ENCODE results near the gene KYNU.
A peak's percentile ranks its signal among the peaks of the same experiment; 100 is the strongest.
"Not testable (repeated sequence)": the region's sequence is repeated elsewhere in the genome, so short reads cannot be mapped to it uniquely, and the experiment has no call there.

Gene KYNU

DNA sequence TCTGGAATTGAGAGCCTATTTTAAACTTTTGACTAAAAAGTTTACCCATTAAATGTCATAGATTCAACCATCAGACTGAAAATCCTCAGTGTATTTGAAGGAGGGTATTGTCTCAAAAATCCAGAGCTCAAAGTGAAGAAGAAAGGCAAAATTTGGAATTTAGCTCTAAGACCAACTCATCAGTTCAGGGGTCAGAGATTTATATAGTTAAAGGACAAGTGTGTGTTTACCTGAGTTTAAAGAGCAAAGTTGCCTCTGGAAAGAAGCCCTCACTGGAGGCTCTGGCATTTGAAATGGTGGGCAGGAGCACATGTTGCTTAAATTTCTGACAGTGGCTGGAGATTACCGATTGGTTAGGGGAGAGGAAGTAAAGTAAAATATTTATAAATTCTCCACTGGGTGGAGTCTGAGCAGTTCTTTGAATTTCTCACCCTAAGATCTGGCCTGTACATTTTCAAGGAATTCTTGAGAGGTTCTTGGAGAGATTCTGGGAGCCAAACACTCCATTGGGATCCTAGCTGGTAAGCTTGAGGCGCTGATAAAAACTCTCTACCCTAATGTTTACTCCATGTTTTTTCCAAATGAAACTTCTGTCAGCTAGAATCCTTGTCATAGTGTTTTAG, at the start of gene KYNU:
KYNU (plus strand) TSS at position 449 of the 623 bp plus-strand sequence. CDS start 7,704 bp downstream, outside the sequence.
- intact Hi-C loops (cut with DNase I), result no loop called here
- DNase-seq, result no peak

- DNase-seq, result no peak
- intact Hi-C loops (cut with DNase I), result no loop called here
These were observed 43.4 kb upstream of the KYNU start for GRCh38 chr2:142834021-142834420.

- intact Hi-C loops (cut with DNase I), result no loop called here
- DNase-seq, result no peak
These were observed 37.0 kb upstream of the KYNU start for GRCh38 chr2:142840436-142840835.

DNA sequence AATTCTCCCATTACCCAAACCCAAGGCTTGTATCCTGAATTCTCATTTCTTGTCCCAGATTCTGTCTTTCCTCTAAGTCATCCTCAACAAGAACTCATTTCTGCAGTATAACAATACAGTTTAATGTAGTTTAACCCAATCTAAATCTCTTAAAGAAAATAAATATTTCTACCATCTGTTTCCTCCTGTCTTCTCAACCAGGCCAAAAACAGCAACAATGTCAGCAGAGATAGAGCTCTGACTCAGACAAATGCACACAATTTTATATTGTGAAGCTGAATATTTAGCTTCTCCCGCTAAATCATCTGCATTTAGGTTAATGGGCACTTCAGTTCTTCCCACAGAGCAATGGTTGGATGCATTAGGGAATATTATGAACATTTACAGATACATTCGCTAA, 35.7 kb upstream of the KYNU start:
- no peak for DNase-seq
- intact Hi-C loops (cut with DNase I), result no loop called here

DNA sequence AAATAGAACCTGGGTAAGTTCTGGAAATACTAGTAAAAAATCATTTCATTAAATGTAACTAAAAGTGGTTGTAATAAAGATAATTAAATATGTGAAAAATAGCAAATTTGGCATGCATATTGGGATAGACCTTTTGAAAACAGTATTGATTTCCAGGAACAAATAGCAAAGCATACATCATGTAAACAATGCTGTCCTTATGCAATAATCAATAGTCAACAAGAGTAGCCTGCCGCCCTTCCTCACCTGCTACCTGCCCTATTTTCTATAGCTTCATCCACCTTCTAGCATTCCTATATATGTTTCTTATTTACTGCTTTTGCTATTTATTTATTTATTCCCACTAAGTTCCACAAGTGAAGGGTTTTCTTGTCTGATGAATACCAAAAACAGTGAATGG, 35.1 kb upstream of the KYNU start:
- DNase-seq, result no peak
- intact Hi-C loops (cut with DNase I), result no loop called here

GRCh38 chr2:142843731-142844130, 33.7 kb upstream of the KYNU start:
- intact Hi-C loops (cut with DNase I), result no loop called here
- DNase-seq, result no peak

DNA sequence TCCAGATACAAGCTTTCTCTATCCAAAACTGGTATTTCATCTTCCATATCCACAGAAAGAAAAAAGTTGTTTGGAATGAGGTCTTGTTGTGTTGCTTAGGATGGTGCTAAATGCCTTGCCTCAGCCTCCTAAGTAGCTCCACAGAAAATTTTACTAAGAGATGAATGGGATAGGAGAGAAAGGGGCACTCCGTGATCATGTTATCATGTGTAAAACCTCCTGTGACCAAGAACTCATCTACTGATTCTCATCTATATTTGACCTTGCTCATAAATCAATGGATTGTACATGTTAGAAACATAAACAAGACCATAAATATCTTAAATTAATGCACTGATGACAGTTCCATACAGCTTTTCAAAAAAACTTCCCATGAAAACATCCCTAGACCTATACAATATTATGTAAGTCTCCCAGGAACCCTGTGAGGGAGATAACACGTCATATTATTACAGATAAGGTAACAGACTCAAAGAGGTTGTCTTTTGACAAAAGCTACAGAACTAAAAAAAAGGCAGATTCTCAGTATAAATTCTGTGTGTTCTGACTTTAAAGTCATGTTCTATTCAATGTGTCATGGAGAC, 29.3 kb upstream of the KYNU start:
- intact Hi-C loops (cut with DNase I), result no loop called here
- DNase-seq, result no peak

DNA sequence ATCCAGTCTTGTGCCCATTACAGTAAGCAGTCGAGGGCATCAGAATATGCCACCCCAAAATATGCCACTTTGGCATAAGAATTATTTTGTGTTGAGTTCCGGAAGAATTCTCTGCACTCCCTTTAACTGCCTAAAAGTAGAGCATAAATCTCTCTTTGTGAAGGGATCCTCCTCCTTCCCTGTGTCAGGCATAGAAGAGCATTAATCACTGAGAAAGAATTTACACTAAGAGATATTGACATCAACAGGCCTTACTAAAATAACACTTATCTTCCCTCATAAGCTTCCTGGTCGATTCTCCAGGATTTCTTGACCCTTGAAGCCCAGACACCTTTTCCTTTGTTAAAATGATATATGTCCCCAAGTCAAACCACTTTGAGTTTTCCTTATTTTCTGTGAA, 27.6 kb upstream of the KYNU start:
- no peak for DNase-seq
- intact Hi-C loops (cut with DNase I), result no loop called here

DNA sequence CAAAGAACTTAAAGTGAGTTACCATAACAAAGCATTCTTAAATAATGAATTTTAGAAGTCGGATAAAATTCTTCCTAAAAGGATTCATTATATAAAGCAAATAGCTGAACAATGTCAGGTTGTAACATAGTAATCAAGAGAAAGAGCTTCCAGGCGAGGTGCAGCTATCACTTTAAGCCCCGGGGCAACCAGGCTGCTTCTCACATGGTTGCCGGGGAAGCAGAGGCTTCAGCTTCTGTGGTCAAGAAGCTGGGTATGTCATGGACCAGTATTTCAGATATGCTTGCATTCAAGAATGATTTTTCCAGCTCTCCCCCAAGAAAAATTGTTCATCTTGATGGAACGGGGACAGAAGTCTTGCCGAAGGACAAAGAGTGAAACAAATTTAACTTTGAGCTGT, 23.6 kb upstream of the KYNU start:
- no peak for DNase-seq
- intact Hi-C loops (cut with DNase I), result no loop called here

DNA sequence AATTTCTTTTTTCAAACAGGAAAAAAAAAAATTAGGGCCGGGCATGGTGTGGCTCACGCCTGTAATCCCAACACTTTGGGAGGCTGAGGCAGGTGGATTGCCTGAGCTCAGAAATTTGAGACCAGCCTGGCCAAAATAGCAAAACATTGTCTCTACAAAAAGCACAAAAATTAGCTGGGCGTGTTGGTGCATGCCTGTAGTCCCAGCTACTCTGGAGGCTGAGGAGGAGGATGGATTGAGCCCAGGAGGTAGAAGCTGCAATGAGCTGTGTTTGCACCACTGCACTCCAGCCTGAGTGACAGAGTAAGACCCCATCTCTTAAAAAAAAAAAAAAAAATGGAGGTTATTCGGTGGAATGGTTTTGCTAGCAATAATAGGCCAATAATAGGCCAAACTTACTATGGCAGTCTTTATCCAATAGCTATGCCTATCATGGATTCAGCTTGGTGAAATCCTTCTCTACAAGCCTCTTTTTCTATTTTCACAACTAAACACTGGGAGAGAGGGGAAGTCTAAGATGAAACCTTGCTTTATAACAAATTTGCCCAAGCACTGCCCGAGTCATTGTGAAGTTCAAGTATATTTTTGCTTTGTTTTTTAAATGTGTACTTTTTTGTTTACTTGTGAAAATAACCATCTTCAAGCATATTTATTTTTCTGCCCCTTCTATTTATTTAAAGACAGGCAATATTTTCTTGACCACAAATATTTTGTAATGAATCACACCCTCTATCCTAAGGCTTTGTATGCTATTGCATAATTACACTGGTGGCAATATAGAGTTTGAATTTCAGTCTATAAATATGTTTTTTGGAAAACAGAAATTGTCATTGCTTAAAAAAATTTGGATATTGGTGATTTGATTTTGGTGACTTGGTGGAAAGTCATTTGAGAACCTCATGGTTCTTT, 20.0 kb upstream of the KYNU start:
- intact Hi-C loops (cut with DNase I), result no loop called here
- no peak for DNase-seq

GRCh38 chr2:142858961-142859360, 18.5 kb upstream of the KYNU start:
- DNase-seq, result peak in 5 of 42 donors; percentile 8 to 53 (median 16)
- intact Hi-C loops (cut with DNase I), result no loop called here

DNA sequence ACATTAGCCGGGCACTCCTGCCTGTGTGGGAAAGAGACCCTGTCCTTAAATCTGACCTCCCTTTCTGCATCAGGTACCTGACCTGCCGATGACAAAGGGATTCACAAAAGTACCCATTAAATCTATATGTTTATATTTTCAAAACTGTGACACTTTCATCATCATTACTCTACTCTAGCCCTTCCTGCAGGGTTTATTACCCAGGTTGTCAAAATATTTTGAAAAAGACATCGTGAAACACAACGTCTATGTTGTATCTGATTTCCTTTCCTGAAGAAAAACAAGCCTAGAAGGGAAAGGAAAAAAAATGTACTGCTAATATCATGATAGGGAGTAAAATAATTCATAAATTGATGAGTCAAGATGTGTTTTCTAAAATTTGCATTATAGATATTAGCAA, 15.2 kb upstream of the KYNU start:
- no peak for DNase-seq
- intact Hi-C loops (cut with DNase I), result no loop called here

- intact Hi-C loops (cut with DNase I), result no loop called here
- DNase-seq, result no peak
These were observed 14.6 kb upstream of the KYNU start for GRCh38 chr2:142862847-142863246.

DNA sequence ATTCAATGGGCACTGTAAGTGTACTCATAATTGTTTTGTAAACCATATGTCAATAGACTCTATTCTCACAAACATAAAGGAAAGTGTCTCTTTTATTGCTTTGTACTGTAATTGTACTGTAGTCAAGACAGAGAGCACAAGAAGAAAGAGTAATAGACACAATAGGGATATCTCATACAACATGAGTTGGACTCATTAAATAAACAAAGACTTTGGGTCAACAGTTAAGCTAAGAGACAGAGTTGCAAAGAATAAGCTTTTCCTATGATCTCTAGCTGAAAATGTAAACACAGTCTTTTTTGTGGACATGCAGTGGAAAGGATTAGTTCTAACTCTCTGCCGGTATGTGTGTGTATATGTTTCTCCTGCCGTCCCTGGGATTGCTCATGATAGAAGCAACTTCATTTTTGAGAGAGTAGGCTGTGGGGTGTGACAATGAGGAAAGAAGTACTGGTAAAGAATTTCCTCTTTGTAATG, 13.9 kb upstream of the KYNU start:
- intact Hi-C loops (cut with DNase I), result no loop called here
- no peak for DNase-seq

- intact Hi-C loops (cut with DNase I); DNase-seq: not testable (repeated sequence)
These were observed 12.9 kb upstream of the KYNU start for GRCh38 chr2:142864605-142865004.

- no peak for DNase-seq
- intact Hi-C loops (cut with DNase I), result no loop called here
These were observed 11.5 kb upstream of the KYNU start for GRCh38 chr2:142865924-142866323.

GRCh38 chr2:142866426-142866825, 11.0 kb upstream of the KYNU start:
- intact Hi-C loops (cut with DNase I), result no loop called here
- no peak for DNase-seq

DNA sequence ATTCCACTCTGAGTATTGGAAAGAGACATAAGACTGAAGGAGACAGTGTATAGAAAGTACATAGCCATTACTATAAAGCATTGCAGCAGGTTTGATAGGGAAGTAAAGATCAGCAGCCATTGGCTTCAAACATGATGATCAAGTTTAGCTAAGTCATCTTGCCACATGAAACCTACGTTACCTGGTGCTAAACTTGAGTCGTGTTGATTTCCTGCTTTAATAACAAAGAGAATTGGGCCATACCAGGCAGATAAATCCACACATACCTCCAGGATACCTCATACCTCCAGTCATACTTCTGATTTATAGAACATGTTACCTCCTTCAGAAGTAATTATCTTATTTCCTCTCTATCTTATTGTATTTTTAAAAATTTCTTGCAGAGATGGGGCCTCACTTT, 10.3 kb upstream of the KYNU start:
- no peak for DNase-seq
- intact Hi-C loops (cut with DNase I), result no loop called here

DNA sequence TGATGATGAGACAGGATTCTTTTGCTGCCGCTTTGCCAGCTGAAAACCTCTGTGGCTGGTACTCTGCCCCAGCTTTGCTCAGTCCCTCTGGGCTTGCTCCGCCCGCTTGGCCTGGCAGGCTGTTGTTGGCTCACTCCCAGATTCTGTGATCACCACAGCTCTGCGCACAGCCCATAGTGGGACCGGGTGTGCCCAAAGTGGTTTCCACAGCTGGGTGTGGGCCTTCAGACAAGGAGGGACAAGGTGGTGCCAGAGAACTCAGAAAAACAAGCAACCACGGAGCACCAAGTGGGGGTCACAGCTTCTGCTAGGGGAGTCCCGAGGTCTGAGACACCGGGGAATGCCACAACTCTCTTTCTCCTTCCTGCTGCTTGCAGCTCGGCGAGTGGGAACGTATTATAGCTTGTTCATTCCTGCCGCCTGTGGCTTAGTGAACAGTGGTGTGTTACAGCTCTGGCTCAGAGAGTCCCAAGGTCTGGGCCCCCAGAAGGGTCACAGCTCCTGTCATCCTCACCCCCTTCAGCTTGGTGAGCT, 9.2 kb upstream of the KYNU start:
- intact Hi-C loops (cut with DNase I), result no loop called here
- peak in 21 of 42 donors; percentile 11 to 54 (median 24) for DNase-seq

DNA sequence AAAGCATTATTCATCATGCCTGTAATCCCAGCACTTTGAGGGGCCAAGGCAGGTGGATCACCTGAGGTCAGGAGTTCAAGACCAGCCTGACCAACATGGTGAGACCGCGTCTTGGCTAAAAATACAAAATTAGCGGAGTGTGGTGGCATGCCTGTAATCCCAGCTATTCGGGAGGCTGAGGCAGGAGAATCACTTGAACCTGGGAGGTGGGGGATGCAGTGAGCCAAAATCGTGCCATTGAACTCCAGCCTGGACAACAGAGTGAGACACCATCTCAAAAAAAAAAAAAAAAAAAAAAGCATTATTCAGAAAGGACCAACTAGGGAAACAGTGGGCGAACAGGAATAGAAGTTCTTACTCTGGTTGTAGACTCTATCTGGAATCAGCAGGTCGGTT, 8.4 kb upstream of the KYNU start:
- intact Hi-C loops (cut with DNase I), result not testable (repeated sequence)

More for the DNA sequence above, 8.4 kb upstream of the KYNU start:
- DNase-seq, result not testable (repeated sequence)

Measured in head of caudate nucleus (tissue), 42 donors.